Hematopoietic multipotent progenitor cell treated with erythropoietin and hydrocortisone succinate and interleukin-3 and kit ligand, for 4 days (in vitro differentiated cells): ENCODE results near the gene MTMR10.

Source experiments
- DNase-seq: peaks from one replicate; pipeline ENCODE4 v3.0.0-alpha.2; 2015

Gene MTMR10

DNA sequence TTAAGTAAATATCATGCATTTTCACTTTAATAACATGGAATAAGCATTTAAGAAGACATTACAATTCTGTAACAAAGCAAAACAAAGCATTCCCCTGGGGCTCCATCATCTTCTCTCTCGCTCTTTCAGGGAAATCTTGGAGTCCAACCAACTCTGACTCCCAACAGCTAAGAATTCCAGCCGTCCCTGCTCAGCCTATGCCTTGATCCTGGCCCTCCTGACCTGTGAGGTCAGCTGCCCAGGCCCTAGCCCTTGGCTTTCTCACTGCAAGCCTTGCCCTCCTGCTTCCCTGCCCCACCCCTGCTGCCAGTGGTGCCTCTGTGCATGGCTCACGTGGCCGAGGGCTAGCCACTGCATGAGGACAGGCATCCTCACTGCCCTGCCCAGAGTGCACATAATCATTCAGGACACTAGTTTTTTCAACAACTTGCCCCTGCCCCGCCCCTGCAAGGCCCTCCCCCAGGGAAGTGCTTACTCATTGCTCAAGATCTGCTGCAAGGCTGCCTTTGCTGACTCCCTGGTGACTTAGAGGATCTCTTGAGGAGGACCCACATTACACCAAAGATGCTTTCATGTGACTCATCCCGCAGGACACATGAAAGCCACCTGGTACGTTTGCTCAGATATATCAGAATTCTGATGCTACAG is 37.6 kb downstream of the MTMR10 start:
- peak; percentile 74 for DNase-seq

DNA sequence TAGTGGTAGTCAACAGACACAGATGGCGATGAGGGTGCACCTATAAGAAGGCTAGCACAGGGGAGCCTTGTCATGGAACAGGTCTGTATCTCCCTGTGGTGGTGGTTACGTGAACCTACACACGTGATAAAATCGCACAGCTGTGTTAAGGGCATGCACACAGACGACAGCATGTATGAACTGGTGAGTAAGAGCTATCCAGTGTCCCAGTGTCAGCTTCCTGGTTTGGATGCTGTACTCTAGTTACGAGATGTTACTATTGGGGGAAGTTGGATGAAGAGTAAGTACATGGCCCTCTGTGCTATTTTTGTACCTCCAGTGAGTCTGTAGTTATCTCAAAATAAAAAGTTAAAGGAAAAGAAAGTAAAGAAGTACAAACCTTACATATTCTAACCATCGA is 38.2 kb downstream of the MTMR10 start:
- no peak for DNase-seq

DNA sequence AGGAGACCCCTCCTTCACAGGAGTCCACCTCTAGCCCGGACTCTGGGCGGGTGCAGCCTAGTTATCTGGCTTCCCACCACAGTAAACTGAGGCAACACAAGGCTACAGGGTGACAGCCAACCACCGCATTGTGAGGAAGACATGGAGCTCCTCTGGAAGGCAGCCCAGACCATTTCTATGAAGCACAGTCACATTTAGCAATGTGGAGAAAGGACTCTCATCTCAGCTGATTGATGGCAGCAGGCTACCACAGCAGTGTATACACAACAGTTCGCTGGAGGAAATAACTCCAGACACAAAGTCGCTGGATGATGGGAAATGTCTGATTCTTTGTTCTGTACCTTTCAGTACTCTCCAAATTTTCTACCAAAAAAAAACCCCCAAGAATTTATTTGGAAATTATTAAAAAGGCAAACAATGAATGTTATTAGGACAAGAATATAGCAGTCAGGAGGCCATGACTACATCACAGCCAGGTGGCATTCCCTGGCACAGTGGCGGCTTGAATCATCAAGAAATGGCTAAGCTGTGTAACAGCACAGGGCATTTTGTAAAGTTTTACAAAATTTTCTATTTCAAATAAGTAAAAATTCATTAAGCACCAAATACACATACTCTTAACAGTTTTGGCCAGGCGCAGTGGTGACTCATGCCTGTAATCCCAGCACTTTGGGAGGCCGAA is 47.6 kb downstream of the MTMR10 start:
- no peak for DNase-seq

DNA sequence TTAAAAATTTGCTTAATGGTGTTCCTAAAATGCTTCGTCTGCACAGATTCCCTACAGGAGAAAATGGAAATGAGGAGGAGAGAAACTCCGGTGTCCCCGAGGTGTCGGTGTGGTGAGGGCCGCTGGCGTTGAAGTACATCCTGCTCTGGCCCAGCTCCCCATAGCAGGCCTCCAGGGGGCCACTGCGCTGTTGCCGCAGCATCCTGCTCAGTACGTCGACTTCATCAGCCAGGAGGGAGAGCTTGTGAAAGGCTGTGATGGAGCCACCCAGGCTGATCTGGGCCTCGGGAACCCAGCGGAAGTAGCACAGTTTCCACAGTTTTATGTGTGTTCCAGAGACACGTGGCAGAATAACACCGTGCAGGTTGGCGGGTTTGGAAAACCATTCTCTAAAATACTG is 49.9 kb downstream of the MTMR10 start:
- no peak for DNase-seq

DNA sequence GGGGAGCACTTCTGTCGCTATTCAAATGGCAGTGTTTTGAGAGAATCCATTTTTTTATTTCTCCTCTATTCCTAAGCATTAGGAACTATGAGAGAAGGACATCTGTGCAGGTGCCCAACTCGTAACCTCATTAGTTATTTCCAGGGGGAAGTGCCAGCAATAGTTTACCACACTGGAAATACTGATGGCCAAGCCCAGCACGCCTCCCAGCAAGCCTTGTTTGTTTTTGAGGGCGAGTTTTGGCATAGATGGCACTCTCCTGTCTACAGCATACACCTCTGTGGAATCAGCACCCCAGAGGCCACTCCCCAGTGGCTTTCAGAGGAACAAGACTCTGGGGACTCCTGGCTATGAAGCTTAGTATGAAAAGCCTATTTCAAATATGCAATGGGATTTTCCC is 51.1 kb downstream of the MTMR10 start:
- DNase-seq = no peak

DNA sequence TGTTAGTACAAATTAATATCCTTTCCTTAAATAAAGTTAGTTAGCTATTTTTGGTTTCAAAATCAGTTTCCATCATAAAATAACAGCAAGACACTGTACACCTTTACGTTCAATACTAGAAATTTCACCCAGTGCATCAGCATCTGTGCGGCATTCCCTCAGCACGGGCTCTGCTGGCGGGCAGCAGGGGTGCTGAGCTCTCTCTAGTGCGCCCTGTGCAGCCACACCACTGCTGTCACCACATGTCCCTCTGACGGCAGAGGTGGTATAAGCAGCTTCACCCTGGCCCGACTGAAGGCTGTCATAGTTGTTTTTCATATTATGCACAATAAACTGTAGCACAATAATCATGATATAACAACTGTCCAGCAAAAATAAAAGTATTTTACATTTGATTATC is 52.3 kb downstream of the MTMR10 start:
- DNase-seq = no peak

DNA sequence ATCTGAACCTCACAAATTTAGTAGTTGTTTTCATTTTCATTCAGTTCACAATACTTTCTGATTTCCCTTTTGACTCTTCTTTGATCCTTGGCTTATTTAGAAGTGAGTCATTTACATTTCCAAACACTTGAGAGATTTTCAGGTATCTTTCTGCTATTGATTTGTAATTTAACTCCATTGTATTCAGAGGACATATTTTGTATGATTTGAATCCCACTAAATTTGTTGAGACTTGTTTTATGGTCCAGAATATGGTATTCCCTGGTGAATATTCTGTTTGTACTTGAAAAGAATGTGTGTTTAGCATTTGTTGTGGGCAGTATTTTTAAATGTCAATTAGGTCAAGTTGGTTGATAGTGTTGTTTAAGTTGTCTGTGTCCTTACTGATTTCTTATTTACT is 58.1 kb downstream of the MTMR10 start:
- no peak for DNase-seq

DNA sequence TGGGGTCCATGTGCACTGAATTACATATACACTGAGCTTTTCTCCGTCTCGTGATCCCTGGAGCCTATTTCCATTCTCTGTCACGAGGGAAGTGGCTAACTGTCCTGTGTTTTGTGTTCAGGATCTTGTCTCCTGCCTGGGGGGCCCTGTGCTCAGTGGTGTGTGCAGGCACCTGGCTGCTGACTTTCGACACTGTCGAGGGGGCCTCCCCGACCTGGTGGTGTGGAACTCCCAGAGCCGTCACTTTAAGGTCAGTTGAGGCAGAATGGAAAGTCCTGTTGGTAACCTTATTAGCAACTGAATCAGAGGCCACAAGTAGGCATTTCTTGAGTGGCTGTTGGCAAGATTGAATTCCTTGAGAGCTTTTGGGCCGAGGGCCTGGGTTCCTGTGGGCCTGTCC is 61.0 kb downstream of the MTMR10 start:
- DNase-seq = no peak

DNA sequence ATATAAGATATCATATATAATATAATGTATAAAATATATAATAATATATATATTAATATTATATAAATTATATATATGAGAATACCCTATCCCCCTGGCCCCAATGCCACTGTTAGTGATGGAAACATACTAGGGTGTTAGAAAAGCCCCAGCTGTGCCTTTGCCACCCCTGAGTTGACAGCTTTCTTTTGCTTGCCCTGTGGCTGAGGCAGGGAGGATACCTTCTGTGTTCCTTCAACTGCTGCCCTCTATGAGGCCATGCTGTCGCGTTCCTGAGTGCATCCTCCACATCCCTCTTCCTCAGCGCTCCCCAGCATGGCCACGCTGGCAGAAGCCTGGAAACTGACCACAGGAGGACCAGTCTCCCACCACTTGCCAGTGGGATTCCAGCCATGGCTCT is 61.4 kb downstream of the MTMR10 start:
- DNase-seq = no peak

DNA sequence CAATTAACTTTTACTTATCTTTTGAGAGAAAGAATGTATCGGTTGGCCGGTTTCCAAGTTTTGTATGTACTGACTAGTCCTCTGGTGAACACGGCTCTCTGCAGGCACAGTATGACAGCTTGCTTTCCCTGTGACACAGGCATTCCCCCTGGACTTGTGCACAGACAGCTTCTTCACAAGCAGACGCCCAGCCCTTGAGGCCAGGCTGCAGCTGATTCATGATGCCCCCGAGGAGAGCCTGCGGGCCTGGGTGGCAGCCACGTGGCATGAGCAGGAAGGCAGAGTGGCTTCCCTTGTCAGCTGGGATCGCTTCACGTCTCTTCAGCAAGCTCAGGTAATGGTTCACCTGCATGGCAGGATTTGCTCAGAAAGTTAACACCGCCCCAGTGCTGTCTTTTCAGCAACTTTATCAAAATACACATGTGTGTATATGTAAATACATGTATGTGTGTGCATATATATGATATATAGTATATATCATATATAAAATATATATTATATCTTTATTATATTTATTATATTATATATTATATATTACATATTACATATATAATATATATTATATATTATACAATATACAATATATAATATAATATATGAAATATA is 62.3 kb downstream of the MTMR10 start:
- peak; percentile 19 for DNase-seq

DNA sequence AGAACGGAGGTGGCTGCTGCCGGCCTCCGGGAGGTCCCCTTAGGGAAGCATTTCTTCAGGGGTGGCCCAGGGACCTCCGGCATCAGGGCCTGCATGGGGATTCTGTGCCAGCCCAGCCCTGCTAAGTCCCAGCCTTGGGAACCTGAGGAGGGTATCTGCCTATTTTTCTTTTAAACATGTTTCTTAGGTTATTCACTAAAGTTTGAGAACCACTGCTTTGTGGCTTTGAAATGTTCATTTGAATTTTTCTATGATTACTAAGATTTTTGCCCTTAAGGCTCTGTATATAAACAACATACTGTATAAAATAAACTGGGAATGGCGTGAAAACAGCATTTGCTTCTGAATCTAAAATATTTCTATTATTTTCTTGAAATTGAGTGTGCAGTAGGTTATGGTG is 63.4 kb downstream of the MTMR10 start:
- no peak for DNase-seq

DNA sequence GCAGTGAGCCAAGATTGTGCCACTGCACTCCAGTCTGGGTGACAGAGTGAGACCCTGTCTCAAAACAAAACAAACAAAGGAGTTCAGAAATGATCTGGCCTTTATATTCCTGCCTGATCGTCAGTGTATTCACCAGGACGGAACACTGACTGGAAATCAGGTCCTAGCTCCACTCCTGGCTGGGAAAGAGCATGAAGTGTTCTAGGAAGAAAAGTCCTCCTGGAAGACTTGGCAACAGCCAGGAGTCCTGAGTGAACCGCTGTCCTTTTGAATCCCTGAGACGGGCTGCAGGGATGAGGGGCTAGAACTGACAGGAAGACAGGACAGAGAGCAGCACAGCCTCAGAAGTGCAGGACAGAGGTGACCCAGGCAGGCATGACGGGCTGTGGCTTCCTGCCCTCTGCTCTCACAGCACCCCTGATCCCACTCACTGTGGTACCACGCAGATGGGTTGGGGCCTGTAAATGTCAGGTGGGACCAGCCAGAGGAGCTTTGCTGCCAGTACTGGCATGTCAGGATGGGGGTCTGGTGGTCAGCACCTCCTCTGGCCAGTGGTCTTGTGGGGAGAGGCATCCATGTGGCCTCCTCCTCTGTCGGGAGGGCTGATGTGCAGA is 64.2 kb downstream of the MTMR10 start:
- DNase-seq = no peak

DNA sequence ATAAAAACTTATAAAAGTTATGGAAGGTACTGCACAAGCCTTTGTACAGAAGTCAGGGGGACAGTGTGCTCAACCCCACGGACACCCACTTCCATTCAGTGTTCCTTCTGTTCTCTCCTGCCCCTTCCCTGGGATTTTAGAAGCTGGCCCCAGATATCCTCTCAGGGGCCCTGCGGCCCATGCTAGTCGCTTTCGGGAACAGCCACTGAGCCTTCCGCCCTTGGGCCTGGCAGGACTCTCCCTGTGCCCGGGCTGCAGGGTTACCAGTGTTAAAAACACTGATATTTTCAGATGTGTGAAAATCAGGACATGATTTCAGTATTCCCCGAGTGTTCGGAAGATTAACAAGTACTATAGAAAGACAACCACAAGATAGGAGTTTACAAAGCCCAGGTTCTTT is 65.3 kb downstream of the MTMR10 start:
- DNase-seq = no peak

DNA sequence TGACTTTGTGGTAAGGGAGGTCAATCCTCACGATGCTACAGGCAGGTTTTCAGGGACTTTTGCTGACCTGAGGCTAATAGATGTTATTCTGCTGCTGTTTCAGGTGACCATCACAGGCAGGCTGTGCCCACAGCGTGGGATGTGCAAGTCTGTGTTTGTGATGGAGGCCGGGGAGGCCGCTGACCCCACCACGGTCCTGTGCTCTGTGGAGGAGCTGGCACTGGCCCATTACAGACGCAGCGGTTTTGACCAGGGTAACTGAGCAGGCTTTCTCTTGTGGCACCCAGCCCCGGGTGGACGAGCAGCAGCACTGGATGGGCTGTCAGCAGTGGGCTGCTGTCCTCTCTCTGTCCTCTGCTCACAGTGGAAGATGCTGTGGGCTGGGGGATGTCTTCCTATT is 65.7 kb downstream of the MTMR10 start:
- no peak for DNase-seq

DNA sequence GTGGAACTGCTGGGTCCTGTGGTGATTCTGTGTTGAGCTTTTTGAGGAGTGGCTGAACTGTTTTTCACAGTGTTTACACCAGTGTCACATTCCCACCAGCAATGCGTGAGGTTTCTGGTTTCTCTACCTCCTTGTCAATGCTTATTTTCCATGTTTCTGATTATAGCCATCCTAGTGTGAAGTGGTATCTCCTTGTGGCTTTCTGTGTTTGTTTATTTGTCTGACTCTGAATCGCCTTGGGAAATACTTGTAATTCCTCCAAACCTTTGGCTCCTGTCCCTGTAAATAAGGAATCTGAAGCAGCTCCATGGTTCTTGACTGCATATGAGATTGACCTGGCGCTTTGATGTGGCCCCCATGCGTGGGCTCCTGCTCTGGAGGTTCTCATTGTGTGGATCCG is 67.1 kb downstream of the MTMR10 start:
- no peak for DNase-seq

DNA sequence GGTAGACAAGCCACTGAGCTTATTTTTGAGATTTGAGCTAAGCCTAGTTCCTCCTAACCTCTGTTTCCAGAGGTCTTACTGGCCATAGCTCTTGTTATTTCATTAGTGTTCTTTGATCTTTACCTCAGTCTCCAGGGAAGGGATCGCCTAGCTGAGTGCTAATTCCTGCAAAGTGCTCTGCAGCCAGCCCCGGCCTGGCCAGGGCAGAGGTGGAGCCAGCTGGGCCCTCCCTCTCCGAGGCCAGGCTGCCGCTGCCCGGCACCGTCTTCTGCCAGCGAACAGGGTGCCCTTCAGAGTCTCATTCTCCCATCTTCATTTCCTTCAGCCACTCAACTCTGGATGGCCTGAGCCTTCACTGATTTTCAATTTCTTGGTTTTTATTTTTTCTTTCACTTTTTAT is 68.0 kb downstream of the MTMR10 start:
- DNase-seq = no peak

DNA sequence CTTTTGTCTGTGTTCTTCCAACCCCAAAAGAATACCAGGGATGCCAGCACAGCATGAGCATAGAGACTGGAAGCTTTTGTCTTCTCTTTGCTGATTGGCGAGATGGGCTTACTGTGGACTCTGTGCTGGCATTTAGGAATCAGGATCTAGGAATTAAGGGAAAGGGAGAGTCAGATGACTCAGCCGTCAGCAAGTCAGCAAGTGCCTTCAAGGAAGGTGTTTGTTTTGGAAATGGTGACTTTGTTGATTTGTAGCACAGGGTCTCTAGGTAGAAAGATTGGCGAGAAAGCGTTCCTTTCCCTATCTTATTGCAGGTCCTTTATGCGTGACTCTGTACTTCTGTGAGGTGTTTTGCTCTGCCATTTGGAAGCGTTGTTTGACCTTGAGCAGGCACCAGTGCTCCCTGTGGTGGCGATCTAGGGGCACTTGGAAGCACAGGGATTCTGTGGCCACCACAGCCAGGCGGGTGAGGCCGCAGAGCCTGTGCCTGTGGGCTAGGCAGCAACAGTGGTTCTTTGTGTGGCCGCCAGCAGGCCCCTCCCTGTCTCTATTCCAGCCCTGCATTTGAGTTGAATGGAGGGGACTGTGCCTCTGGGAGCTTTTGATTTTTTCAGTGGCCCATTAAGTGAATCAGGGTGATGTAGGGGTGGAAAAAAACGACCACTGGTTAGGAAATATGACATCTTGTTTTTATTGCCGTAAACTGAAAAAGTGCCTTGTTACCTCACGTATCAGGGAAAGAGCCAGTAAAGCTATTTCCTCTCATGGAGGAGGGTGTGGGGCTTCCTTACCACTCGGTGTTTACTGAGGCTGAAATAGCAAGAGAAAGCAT is 68.7 kb downstream of the MTMR10 start:
- no peak for DNase-seq

DNA sequence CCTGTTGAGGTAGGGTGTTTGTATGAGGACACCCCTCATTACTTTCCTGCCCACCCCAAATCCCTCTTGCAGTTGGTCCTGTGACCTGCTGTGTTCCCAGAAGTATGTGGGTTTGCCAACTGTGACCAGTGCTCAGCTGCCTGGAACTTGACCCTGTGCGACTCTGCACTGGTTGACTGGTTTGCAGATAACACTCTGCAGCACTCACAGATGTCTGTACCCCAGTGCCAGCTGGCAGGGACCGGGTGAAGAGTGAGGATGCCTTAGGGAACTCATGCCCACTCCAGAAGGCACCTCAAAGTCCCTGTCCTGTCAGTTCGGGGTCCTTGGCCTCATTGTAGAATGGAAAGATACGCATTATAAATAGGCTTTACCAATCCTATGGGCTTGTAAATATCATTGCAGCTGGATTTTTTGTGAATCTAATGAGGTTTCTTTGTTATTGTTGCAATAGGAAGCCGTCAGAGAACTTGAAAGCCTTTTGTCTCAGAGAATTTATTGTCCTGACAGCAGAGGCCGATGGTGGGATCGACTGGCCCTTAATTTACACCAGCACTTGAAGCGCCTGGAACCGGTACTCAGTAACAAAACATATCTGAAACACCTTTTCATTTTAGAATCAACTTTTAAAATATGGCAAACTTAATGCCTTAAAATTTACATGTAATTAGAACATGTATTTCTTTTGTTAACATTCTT is 69.5 kb downstream of the MTMR10 start:
- no peak for DNase-seq

DNA sequence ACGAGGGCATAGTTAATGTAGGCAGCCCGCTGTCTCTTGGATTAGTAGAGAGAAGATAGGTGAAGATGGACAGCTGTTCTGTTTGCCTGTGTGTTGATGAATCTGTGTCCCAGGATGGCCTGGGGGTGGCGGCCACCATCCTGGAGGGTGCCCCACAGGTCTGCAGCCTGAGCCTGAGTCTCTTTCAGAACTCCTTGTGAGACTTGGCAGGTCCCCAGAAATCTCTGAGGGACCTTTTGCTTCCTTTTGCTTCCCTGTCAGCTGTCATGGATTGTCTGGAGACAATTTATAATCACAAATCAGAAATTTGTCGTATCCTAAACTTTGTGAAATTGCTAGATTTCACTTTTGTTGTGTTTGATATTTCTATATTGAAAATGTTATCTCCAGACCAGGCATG is 70.3 kb downstream of the MTMR10 start:
- no peak for DNase-seq

DNA sequence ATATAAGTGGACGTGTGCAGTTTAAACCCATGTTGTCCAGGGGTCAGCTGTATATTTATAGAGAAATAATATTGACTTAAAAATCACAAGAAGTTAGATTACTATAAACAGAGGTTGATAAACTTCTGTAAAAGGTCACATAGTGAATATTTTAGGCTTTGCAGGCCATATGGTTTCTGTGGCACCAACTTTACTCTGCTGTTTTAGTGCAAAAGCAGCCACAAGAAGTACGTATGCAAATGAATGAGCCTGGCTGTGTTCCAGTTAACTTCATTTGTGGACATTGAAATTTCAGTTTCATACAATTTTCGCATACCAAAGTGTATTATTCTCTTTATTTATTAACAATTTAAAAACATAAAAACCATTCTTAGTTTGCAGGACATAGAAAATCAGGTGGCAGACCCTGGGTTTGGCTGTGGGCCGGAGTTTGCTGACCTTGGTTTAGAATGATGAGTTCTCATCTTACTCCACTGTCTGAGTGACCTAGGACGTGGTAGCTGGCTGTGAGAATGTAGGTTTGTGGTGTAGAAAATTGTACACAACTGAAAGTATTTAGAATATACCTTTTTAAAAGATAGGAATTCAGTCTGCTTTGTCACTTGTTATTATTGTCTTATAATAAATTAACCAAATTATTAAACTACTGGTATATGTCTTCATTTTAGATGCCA is 71.4 kb downstream of the MTMR10 start:
- no peak for DNase-seq

DNA sequence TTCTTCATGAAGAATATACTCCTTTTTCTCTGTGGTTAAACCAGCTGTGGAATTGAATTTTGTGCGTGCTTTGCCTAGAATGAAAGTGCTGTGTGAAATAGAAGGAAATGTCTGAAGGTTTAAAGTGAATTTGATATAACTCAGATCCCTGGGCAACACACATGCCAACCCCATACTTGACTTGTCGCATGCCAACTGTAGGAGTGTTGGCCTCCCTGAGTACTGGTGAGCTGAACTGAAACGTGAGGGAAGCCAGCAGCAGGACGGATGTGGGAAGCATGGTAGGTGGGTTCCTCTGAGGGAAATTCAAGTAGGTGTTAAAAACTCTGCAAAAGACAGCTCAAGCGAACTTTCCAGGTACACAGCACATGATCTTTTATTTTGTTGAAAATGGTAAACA is 73.1 kb downstream of the MTMR10 start:
- DNase-seq = no peak

DNA sequence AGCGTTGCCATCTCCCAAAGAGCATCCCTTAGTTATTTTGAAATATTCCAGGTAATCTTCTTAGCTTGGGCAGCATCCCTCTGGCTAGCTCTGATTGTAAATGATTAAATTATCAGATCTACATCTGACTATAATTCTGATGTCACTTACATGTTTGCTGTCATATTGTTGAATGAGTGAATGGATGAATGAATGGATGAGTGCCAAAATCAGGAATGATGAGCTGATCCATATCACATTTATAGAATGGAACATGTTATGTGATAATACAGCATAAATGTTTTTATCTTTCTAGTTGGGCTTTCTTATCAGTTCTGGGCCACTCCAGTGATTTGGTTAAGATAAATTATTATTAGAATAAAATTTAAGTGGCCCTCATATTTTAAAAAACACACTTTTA is 73.8 kb downstream of the MTMR10 start:
- no peak for DNase-seq
